Measurements from ENCODE around the gene MYH1. TPM values are rescaled to one million over a fixed set of nuclear protein-coding genes. Genes with fewer than 3 reads are reported as not detected.

The MYH1 gene
- total RNA-seq, 4 donors from 2014 or later, result 0.19 TPM; not detected in 3

GRCh38 chr17:10513299-10514067 lies 4.9 kb downstream of the MYH1 start:
- no peaks in the 10 kb centered on the region for H3K4me1 ChIP-seq
- H3K9me3 ChIP-seq, result no peaks in the 10 kb centered on the region
- no peaks in the 10 kb centered on the region for H3K36me3 ChIP-seq
- no peak for DNase-seq
- no peak overlapping the region for H3K4me3 ChIP-seq
- H3K27ac ChIP-seq, result no peak overlapping the region
- no peak for TF ChIP-seq POLR2A (IDR thresholded peaks at IDR 0.05)
- TF ChIP-seq CTCF (IDR thresholded peaks at IDR 0.05), result no peak
- no peaks in the 10 kb centered on the region for H3K27me3 ChIP-seq

- TF ChIP-seq POLR2A (IDR thresholded peaks at IDR 0.05), result no peak
- TF ChIP-seq CTCF (IDR thresholded peaks at IDR 0.05), result no peak
- no peaks in the 10 kb centered on the region for H3K4me1 ChIP-seq
- H3K27ac ChIP-seq, result no peak overlapping the region
- DNase-seq, result no peak
- H3K9me3 ChIP-seq, result no peaks in the 10 kb centered on the region
- no peaks in the 10 kb centered on the region for H3K36me3 ChIP-seq
- H3K4me3 ChIP-seq, result no peak overlapping the region
- no peaks in the 10 kb centered on the region for H3K27me3 ChIP-seq
These were observed 5.5 kb downstream of the MYH1 start for GRCh38 chr17:10512856-10513255.

GRCh38 chr17:10499950-10500349 lies 18.4 kb downstream of the MYH1 start:
- DNase-seq, result no peak
- H3K9me3 ChIP-seq, result no peaks in the 10 kb centered on the region
- H3K4me3 ChIP-seq, result no peak overlapping the region
- H3K27ac ChIP-seq, result no peak overlapping the region
- H3K27me3 ChIP-seq, result no peaks in the 10 kb centered on the region
- H3K36me3 ChIP-seq, result no peaks in the 10 kb centered on the region
- TF ChIP-seq CTCF (IDR thresholded peaks at IDR 0.05), result no peak
- TF ChIP-seq POLR2A (IDR thresholded peaks at IDR 0.05), result no peak
- H3K4me1 ChIP-seq, result no peaks in the 10 kb centered on the region

DNA sequence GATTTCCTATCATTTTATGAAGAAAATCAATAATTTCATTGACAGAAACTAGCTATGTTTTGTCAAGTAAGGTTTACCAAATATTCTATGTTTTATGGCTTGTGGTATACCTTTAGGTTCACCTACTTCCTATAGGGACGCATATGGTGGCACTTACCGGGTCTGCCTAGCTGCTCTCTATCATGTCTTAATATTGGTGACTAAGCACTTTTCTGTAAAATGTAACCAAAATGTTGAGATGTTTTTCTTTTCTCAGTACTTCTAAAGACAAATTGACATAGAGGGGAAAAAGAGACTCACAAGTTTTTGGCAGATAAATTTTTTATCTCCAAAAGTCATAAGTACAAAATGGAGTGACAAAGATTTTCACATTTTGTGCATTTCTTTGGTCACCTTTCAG lies 26.3 kb downstream of the MYH1 start:
- H3K27ac ChIP-seq, result no peak overlapping the region
- H3K27me3 ChIP-seq, result no peaks in the 10 kb centered on the region
- no peak for DNase-seq
- H3K4me1 ChIP-seq, result no peaks in the 10 kb centered on the region
- no peak overlapping the region for H3K4me3 ChIP-seq
- H3K9me3 ChIP-seq, result no peaks in the 10 kb centered on the region
- TF ChIP-seq CTCF (IDR thresholded peaks at IDR 0.05) (no peak), POLR2A (IDR thresholded peaks at IDR 0.05) (no peak)
- no peaks in the 10 kb centered on the region for H3K36me3 ChIP-seq

- Histone ChIP-seq H3K4me1 (no peaks in the 10 kb centered on the region), H3K27me3 (no peaks in the 10 kb centered on the region), H3K4me3 (no peak overlapping the region), H3K27ac (no peak overlapping the region), H3K36me3 (no peaks in the 10 kb centered on the region), H3K9me3 (peaks cover 0 to 27% (median 0%) of the 10 kb centered on the region in 4 donors)
- no peak for DNase-seq
- no peak for TF ChIP-seq POLR2A (IDR thresholded peaks at IDR 0.05)
- TF ChIP-seq CTCF (IDR thresholded peaks at IDR 0.05), result no peak
These were observed 36.1 kb downstream of the MYH1 start for GRCh38 chr17:10482252-10482651.

All from Peyer's patch (tissue), 4 donors.